Testis (tissue), 3 donors: ENCODE measurements around the gene ANKH. TPM values are rescaled to one million over a fixed set of nuclear protein-coding genes. Genes with fewer than 3 reads are reported as not detected.

Experiments used
- DNase-seq: peaks from one replicate; pipeline ENCODE4 v3.0.0-alpha.2; 2019
- H3K27ac ChIP-seq, 2 donors: fragments of 200-600 bp; sonication (generic); one replicate each; pipeline ENCODE4 v1.5.1; 2019
- H3K27me3 ChIP-seq: fragments of 200-600 bp; sonication (generic); one replicate; pipeline ENCODE4 v1.5.1; 2019
- H3K36me3 ChIP-seq: fragments of 200-600 bp; sonication (generic); one replicate; pipeline ENCODE4 v1.5.1; 2017; ENCODE audit warnings: low read depth; ENCODE audit errors: missing control alignments
- H3K4me1 ChIP-seq: fragments of 200-600 bp; sonication (generic); one replicate; pipeline ENCODE4 v1.5.1; 2019
- H3K4me3 ChIP-seq, 2 donors: fragments of 200-600 bp; sonication (generic); one replicate each; pipeline ENCODE4 v1.5.1; 2017 to 2019
- H3K9me3 ChIP-seq: fragments of 200-600 bp; sonication (generic); one replicate; pipeline ENCODE4 v1.5.1; 2017
- POLR2A ChIP-seq: fragments of 450-650 bp; IDR thresholded peaks from one replicate; pipeline ENCODE4 v1.6.1; 2017; ENCODE audit warnings: antibody characterized with exemption, mild to moderate bottlenecking, moderate library complexity
- WGBS, 2 donors: methylation state at CpG; one replicate each; pipeline ENCODE4 v1.1.5; 2018; 5-methylcytosine and 5-hydroxymethylcytosine counted together
- intact Hi-C: fragments of 100-400 bp; cut with DNase I; formaldehyde crosslinking; loops from one replicate; pipeline ENCODE4 v1.15.1; 2023; ENCODE audit warnings: low total_unique reads
- polyA plus RNA-seq: library from polyadenylated mRNA; stranded (reverse); fragments of 350-450 nt; fragmentation: Illumina TruSeq; extraction: RNeasy Lipid Tissue Mini Kit (QIAGEN cat#74804); gene quantifications from one replicate; pipeline ENCODE4 v1.2.3, GENCODE V29; 2014; ENCODE audit warnings: low read depth, low replicate concordance; ENCODE audit not compliant: insufficient read depth
- total RNA-seq, 2 donors: library from RNA; depleted of rRNA; stranded (reverse); fragments of >200 nt; gene quantifications; one replicate each; pipeline ENCODE4 v1.2.3, GENCODE V29; 2016
- TF ChIP-seq, protein P1 (sequence below), 3 experiments: fragments of 450-650 bp in 2 of 3; fragments of 200-600 bp in 1 of 3; sonication (generic) in 1 of 3; IDR thresholded peaks; one replicate each; pipeline ENCODE4 v1.5.1; 2016 to 2019; ENCODE audit warnings: antibody characterized with exemption in 3 of 3, mild to moderate bottlenecking in 2 of 3, moderate library complexity in 1 of 3

Gene ANKH
- total and polyA plus RNA-seq, 3 donors from 2014 or later, result 14.3 to 16.2 (median 15.8) TPM

DNA sequence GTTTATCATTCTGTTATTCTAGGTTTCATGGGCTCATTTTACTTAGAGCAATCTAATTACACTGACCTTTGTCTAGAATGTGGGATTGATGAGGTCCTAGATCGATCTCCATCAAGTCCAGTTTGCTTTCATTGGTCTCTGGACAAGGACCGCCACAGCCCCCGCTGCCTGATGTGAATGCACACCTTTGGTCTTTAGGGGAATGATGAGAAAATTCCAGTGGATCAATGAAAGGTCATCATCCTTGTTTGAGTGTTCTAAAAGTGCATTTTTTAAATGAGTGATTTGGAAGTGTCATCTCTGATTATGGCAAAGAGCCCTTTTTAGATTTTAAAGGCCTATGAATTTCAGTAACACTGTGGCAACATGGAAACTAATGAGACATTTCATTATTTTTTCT, 2.2 kb upstream of the ANKH start:
- intact Hi-C loops, result no loop called here
- H3K27ac ChIP-seq, result no peak overlapping the region
- peaks cover 9% of the 10 kb centered on the region for H3K4me1 ChIP-seq
- no peaks in the 10 kb centered on the region for H3K36me3 ChIP-seq
- WGBS, 2 donors, result 83 to 90% methylated on average over 3 of the region's 3 CpGs
- no peak overlapping the region for H3K4me3 ChIP-seq
- H3K9me3 ChIP-seq, result no peaks in the 10 kb centered on the region
- no peak for TF ChIP-seq POLR2A
- TF ChIP-seq, protein P1, sequence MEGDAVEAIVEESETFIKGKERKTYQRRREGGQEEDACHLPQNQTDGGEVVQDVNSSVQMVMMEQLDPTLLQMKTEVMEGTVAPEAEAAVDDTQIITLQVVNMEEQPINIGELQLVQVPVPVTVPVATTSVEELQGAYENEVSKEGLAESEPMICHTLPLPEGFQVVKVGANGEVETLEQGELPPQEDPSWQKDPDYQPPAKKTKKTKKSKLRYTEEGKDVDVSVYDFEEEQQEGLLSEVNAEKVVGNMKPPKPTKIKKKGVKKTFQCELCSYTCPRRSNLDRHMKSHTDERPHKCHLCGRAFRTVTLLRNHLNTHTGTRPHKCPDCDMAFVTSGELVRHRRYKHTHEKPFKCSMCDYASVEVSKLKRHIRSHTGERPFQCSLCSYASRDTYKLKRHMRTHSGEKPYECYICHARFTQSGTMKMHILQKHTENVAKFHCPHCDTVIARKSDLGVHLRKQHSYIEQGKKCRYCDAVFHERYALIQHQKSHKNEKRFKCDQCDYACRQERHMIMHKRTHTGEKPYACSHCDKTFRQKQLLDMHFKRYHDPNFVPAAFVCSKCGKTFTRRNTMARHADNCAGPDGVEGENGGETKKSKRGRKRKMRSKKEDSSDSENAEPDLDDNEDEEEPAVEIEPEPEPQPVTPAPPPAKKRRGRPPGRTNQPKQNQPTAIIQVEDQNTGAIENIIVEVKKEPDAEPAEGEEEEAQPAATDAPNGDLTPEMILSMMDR (IDR thresholded peaks at IDR 0.05), result no peak
- DNase-seq, result no peak
- no peaks in the 10 kb centered on the region for H3K27me3 ChIP-seq

DNA sequence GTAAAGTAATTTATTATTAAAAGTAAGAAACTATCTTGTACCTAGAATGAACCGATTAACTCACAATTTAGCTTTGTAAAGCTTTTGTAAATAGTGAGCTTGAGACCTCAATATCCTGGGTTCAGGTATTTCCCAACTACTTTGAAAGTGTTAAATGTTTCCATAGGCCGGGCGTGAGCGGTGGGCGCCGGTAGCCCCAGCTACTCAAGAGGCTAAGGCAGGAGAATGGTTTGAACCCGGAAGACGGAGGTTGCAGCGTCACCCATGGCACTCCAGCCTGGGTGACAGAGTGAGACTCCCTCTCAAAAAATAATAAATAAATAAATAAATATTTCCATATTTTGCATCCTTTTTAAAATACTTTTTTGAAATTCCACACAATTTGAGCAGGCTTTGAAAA, 1.5 kb upstream of the ANKH start:
- Histone ChIP-seq H3K27ac (peak overlapping the region in 1 of 2 donors; percentile 95), H3K36me3 (no peaks in the 10 kb centered on the region), H3K4me1 (peaks cover 9% of the 10 kb centered on the region), H3K27me3 (no peaks in the 10 kb centered on the region), H3K4me3 (no peak overlapping the region), H3K9me3 (no peaks in the 10 kb centered on the region)
- intact Hi-C loops, result no loop called here
- WGBS, 2 donors, result 36 to 73% methylated on average over 9 of the region's 9 CpGs
- TF ChIP-seq, protein P1 (IDR thresholded peaks at IDR 0.05), result no peak
- TF ChIP-seq POLR2A, result no peak
- no peak for DNase-seq

DNA sequence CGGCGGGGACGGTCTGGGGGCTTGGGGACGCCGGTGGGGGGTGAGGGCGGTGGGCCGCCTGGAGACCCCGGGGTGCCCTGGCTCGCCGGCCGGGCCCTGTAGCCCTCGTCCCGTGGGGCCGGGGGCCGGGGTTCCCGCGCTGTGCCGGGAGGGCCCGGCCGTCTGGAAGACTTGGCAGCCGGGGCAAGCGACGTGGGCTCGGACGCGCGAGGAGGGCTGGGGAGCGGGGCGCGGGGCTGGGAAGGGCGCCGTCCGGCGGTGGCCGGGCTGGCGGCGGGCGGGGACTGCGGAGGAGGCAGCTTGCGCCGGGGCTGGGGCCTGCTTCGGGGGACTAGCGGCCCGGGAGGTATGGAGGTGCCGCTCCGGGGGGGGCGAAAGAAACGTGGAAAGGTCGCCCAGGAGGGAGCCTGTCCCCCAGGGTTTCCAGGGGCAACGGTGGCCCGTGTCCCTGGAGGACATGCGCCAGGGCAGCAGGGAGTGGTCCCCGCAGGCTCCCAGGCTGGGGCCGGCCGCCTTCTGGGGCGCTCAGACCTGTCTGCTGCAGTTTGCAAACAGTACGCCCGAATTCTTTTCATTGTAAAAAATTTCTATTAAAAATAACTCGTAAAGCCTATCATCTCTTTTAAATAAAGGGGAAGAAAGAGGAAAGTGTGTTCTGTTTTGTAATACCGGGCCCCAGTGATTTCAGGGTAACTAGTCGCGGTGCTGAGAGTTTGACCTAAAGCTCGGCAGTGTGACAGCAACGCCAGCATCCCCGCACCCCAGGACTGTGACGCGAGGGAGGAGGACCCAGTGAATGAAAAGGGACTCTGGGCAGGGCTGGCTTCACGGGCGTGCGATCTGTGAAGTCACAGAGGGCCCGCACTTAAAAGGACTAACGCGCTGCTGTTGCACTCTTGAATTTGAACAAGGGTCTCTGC, 752 bp upstream of the ANKH start:
- 2 to 5% methylated on average over 29 to 72 of the region's 73 CpGs for WGBS, 2 donors
- TF ChIP-seq, protein P1 (IDR thresholded peaks at IDR 0.05), result peak in 1 of 3 experiments; percentile 10
- TF ChIP-seq POLR2A, result no peak
- DNase-seq, result peak; percentile 74
- Histone ChIP-seq H3K9me3 (no peaks in the 10 kb centered on the region), H3K4me3 (peak overlapping the region; percentile 75 to 79), H3K27ac (peak overlapping the region; percentile 86 to 95), H3K27me3 (no peaks in the 10 kb centered on the region), H3K4me1 (peaks cover 9% of the 10 kb centered on the region), H3K36me3 (no peaks in the 10 kb centered on the region)
- intact Hi-C loops, result no loop called here

DNA sequence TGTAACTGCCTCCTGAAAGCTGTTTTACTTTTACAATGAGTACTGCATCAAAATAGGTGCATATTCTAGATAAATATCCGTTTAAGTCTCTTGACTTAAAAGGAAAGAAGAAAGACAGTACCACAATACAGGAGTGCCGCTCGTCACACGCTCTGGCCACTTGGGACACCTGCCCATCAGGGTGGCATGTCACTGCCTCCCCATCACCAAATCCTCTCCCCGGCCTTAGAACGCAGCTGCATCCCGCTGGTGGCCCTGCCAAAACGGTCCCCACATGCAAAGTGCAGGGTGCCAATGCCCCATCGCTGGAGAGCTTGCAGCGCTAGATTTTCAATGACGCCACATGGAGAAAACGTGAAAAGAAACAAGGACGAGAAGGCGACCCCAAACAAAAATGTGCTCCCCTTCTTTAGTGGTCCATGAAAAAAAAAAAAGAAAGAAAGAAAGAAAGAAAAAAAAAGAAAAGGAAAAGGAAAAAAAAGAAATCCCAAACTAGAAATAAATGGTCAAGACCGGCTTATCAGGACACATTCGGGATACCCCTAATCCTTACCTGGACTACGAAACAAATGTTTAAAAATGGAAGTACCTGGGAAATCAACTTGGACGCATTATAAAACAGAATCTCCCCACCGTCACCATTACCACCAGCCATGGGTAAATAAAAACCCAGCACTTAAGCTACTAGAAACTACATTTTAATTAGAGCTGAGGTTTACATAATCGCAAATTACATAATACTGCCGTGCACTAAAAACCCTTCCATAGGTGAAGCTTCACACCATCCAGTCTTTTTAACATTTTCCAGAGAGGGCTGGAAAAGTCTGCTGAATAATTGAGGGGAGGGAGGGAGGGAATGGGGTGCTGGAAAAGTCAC, 1.0 kb downstream of the ANKH start:
- Histone ChIP-seq H3K4me1 (peaks cover 9% of the 10 kb centered on the region), H3K4me3 (peak overlapping the region; percentile 69 to 79), H3K9me3 (no peaks in the 10 kb centered on the region), H3K27ac (peak overlapping the region in 1 of 2 donors; percentile 68), H3K36me3 (no peaks in the 10 kb centered on the region), H3K27me3 (no peaks in the 10 kb centered on the region)
- TF ChIP-seq, protein P1 (IDR thresholded peaks at IDR 0.05), result no peak
- TF ChIP-seq POLR2A, result no peak
- 4 to 8% methylated on average over 21 of the region's 21 CpGs for WGBS, 2 donors
- no peak for DNase-seq
- intact Hi-C loops, result no loop called here
